Psoas muscle (tissue), 8 donors: ENCODE results near the gene SLC9A4. TPM values are rescaled to one million over a fixed set of nuclear protein-coding genes. Genes with fewer than 3 reads are reported as not detected.

Source experiments
- ATAC-seq, 4 donors: fragments of 200-7000 bp; cut with Tn5 transposase; one replicate each; pipeline ENCODE4 v1.9.1; 2020; ENCODE audit warnings: moderate library complexity in 3 of 4, mild to moderate bottlenecking in 2 of 4
- DNase-seq, 2 donors: peaks; one replicate each; pipeline ENCODE4 v3.0.0-alpha.2; 2020
- H3K27ac ChIP-seq: fragments of 200-600 bp; one replicate; pipeline ENCODE4 v1.8.0; 2022
- H3K27me3 ChIP-seq, 3 donors: fragments of 200-600 bp in 1 of 3; one replicate each; pipeline versions ENCODE4 v1.6.1 to v1.8.0; 2013 to 2022; ENCODE audit warnings: low read length in 2 of 3, mild to moderate bottlenecking in 2 of 3, moderate library complexity in 1 of 3; ENCODE audit not compliant: insufficient read depth in 3 of 3
- H3K36me3 ChIP-seq, 2 donors: fragments of 200-600 bp in 1 of 2; one replicate each; pipeline versions ENCODE4 v1.6.1 to v1.8.0; 2013 to 2022; ENCODE audit warnings: low read depth in 1 of 2, mild to moderate bottlenecking in 1 of 2, moderate library complexity in 1 of 2; ENCODE audit not compliant: insufficient read depth in 1 of 2
- H3K4me1 ChIP-seq: fragments of 200-600 bp; one replicate; pipeline ENCODE4 v1.8.0; 2022
- H3K4me3 ChIP-seq: fragments of 200-600 bp; one replicate; pipeline ENCODE4 v1.8.0; 2022; ENCODE audit warnings: mild to moderate bottlenecking
- H3K9me3 ChIP-seq: fragments of 200-600 bp; one replicate; pipeline ENCODE4 v1.8.0; 2022
- WGBS, 3 donors: extraction: QIAGEN DNeasy Blood & Tissue Kit; methylation state at CpG; one replicate each; pipeline versions ENCODE4 v1.1.6 to v1.1.7; 2013; 5-methylcytosine and 5-hydroxymethylcytosine counted together
- intact Hi-C, 2 donors: fragments of 100-400 bp; cut with DNase I; formaldehyde crosslinking; loops; one replicate each; pipeline versions ENCODE4 v1.11.0 to v1.14.2; 2022
- polyA plus RNA-seq, 3 donors: library from polyadenylated mRNA; stranded (reverse); fragments of 200-250 nt; gene quantifications; one replicate each; pipeline ENCODE4 v1.2.3, GENCODE V29; 2013
- total RNA-seq, 4 donors: library from RNA; stranded (reverse); fragmentation: NEBNext Ultra II Directional in 2 of 4; extraction: Animal tissue kit (Norgen Biotek cat#: 25700) in 2 of 4; gene quantifications; one replicate each; pipeline versions ENCODE4 v1.2.1 to v1.2.4, GENCODE V29; 2021 to 2023
- TF ChIP-seq, protein P1 (sequence below): fragments of 200-600 bp; IDR thresholded peaks from one replicate; pipeline ENCODE4 v1.8.0; 2022; ENCODE audit warnings: antibody characterized with exemption
- donor health status: healthy with polysubstance abuse.
- donor health status: DM: no; HTN: no; CAD: no; lungs with moderate emphysema.
- donor health status: Bipolar disorder and iron deficiency.
- donor health status: healthy.
- donor health status: DM: yes; HTN: yes; CAD: no.
- donor health status: DM: no; HTN: no; CAD: no.
- donor health status: DM: no; HTN: no; CAD: no.
- donor health status: DM: yes; HTN: yes; CAD: no.

The SLC9A4 gene
- total and polyA plus RNA-seq, 7 donors = 0.08 TPM; not detected in 6

DNA sequence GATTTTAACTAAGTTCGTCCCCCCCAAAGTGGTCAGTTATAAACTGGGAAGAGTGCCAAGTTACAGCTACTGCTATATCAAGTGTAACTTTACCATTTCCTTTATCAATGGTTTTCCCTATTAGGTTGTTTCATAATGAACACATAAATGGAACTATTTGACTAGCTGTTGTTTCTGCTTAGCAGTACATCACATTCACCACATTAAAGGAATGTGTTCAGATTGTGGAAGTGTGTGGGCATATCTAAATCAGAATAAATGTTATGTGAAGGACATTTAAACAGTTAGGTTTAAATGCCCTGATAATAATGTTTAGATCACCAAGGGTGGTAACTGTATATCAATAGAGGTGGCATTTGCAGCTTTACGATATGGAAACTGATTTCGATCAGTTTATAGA lies 45.1 kb downstream of the SLC9A4 start:
- WGBS, 3 donors = 82 to 84% (median 84%) methylated on average over 3 of the region's 3 CpGs
- no peaks in the 10 kb centered on the region for H3K9me3 ChIP-seq
- no peaks in the 10 kb centered on the region for H3K27me3 ChIP-seq
- ATAC-seq = no peak
- no peak overlapping the region for H3K27ac ChIP-seq
- H3K36me3 ChIP-seq = no peaks in the 10 kb centered on the region
- H3K4me3 ChIP-seq = no peak overlapping the region
- H3K4me1 ChIP-seq = no peaks in the 10 kb centered on the region
- intact Hi-C loops = no loop called here
- DNase-seq = no peak
- TF ChIP-seq, protein P1, sequence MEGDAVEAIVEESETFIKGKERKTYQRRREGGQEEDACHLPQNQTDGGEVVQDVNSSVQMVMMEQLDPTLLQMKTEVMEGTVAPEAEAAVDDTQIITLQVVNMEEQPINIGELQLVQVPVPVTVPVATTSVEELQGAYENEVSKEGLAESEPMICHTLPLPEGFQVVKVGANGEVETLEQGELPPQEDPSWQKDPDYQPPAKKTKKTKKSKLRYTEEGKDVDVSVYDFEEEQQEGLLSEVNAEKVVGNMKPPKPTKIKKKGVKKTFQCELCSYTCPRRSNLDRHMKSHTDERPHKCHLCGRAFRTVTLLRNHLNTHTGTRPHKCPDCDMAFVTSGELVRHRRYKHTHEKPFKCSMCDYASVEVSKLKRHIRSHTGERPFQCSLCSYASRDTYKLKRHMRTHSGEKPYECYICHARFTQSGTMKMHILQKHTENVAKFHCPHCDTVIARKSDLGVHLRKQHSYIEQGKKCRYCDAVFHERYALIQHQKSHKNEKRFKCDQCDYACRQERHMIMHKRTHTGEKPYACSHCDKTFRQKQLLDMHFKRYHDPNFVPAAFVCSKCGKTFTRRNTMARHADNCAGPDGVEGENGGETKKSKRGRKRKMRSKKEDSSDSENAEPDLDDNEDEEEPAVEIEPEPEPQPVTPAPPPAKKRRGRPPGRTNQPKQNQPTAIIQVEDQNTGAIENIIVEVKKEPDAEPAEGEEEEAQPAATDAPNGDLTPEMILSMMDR = no peak

DNA sequence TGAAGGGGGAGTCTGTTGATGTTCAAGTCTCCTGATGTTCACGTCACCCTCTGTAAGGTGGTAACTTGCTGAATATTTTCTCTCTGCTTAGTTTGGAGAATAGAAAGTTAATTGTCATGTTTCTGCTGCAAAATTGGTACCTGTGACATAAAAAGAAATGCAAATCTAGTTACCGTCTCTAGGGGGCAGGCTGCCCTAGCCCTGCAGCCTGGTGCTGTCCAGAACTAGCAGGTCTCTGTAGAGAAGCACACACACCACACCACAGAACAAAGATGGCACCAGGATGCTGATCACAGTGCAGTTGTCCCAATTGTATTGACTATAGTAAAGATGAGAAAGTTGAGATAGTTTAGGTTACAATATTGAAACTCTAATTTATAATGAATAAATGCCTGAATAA lies 47.0 kb downstream of the SLC9A4 start:
- Histone ChIP-seq H3K4me1 (no peaks in the 10 kb centered on the region), H3K27me3 (no peaks in the 10 kb centered on the region), H3K27ac (no peak overlapping the region), H3K36me3 (no peaks in the 10 kb centered on the region), H3K4me3 (no peak overlapping the region), H3K9me3 (no peaks in the 10 kb centered on the region)
- TF ChIP-seq, protein P1 = peak; percentile 63
- ATAC-seq (peak; percentile 70 to 85 (median 78)), DNase-seq (no peak)
- intact Hi-C loops = loop anchor here (2.0 to 10.0 kb wide), 5 partner anchors 48 to 183 kb away; partner anchors contain the start of genes SLC9A2 (in 1 of the 2) and SLC9A4 (in 1 of the 2)
- WGBS, 3 donors = 24 to 32% (median 28%) methylated on average over 2 of the region's 2 CpGs

DNA sequence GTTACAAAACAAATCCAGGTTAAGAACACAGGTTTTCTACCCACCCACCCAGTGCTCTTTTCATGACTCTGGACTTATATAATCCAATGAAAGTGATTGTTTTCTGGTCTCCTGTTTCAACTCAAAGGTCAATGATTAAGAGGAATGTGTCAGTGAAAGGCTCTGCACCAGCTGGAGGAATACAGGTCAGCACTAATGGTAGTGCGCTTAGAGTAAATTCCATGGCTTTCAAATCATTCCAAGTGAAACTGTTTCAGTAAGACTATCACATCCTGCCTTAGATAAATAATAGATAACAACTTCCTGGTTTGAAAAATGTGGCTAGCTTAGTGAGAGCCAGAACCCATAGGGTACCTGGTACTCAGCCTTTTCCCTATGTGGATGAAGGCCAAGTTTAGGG lies 47.8 kb downstream of the SLC9A4 start:
- TF ChIP-seq, protein P1 = no peak
- 80 to 86% (median 84%) methylated on average over 1 of the region's 1 CpG for WGBS, 3 donors

DNA sequence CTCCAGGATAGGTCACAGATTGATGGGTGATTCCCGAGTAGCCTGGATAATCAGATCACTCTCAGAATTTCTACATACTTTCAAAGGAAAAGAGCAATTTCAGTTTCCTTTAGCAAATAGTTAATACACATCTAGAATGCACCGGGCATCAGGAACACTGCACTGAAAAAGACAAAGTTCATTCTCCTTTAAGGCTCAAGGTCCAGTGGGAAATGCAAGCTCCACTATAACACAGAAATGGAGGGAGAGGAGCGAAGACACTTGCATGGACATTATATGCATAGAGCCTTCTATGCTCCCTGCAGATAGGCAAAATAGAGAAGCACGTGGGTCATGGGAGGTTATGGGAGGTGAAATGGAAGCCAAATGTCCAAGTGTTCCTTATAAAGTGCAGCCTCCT lies 49.1 kb downstream of the SLC9A4 start:
- intact Hi-C loops = loop anchor here (5.0 to 10.0 kb wide), 3 partner anchors 50 to 163 kb away; partner anchors contain the start of genes SLC9A2 (in 1 of the 2) and SLC9A4 (in 1 of the 2)
- WGBS, 3 donors = 74 to 78% (median 77%) methylated on average over 4 of the region's 4 CpGs
- Histone ChIP-seq H3K4me1 (no peaks in the 10 kb centered on the region), H3K27ac (no peak overlapping the region), H3K4me3 (no peak overlapping the region), H3K36me3 (no peaks in the 10 kb centered on the region), H3K9me3 (no peaks in the 10 kb centered on the region), H3K27me3 (no peaks in the 10 kb centered on the region)
- DNase-seq = no peak
- TF ChIP-seq, protein P1 = no peak
- ATAC-seq = no peak

More for the DNA sequence above, 47.8 kb downstream of the SLC9A4 start:
- no peaks in the 10 kb centered on the region for H3K36me3 ChIP-seq
- no peaks in the 10 kb centered on the region for H3K9me3 ChIP-seq
- DNase-seq (no peak), ATAC-seq (no peak)
- H3K27ac ChIP-seq = no peak overlapping the region
- no peak overlapping the region for H3K4me3 ChIP-seq
- H3K27me3 ChIP-seq = no peaks in the 10 kb centered on the region
- H3K4me1 ChIP-seq = no peaks in the 10 kb centered on the region
- intact Hi-C loops = loop anchor here (2.0 to 10.0 kb wide), 5 partner anchors 48 to 182 kb away; partner anchors contain the start of genes SLC9A2 (in 1 of the 2) and SLC9A4 (in 1 of the 2)

DNA sequence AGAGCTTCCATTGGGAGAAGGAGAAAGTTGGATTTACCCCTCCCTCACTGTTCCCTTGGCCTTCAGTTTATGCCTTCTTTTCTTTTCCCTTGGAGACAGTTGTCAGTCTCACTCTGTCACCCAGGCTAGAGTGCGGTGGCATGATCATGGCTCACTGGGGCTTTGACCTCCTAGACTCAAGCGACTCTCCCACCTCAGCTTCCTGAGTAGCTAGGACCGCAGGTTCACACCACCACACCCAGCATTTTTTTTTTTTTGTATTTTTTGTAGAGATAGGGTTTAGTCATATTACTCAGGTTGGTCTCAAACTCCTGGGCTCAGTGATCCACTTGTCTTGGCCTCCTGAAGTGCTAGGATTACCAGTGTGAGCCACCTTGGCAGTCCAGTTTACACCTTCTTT lies 49.9 kb downstream of the SLC9A4 start:
- intact Hi-C loops = loop anchor here (5.0 to 10.0 kb wide), 3 partner anchors 51 to 162 kb away; partner anchors contain the start of genes SLC9A2 (in 1 of the 2) and SLC9A4 (in 1 of the 2)
- no peak for ATAC-seq
- WGBS, 3 donors = 90 to 94% (median 91%) methylated on average over 3 of the region's 3 CpGs

More for the DNA sequence above, 49.9 kb downstream of the SLC9A4 start:
- TF ChIP-seq, protein P1 = no peak
- Histone ChIP-seq H3K4me1 (no peaks in the 10 kb centered on the region), H3K27ac (no peak overlapping the region), H3K4me3 (no peak overlapping the region), H3K27me3 (no peaks in the 10 kb centered on the region), H3K36me3 (no peaks in the 10 kb centered on the region), H3K9me3 (no peaks in the 10 kb centered on the region)
- DNase-seq = no peak
